Measurements from ENCODE around the gene MRPL55. TPM values are rescaled to one million over a fixed set of nuclear protein-coding genes. Genes with fewer than 3 reads are reported as not detected.
"Not testable (repeated sequence)": the region's sequence is repeated elsewhere in the genome, so short reads cannot be mapped to it uniquely, and the experiment has no call there.

The MRPL55 gene
- total RNA-seq, 2 experiments from 2014 or later: 75.0 to 82.4 TPM

GRCh38 chr1:228117335-228117734 lies 8.2 kb upstream of the MRPL55 start:
- no peak for DNase-seq
- no peaks in the 10 kb centered on the region for H3K27me3 Mint-ChIP-seq
- peaks cover 6% of the 10 kb centered on the region for H3K9me3 Mint-ChIP-seq
- no peak overlapping the region for H3K4me3 Mint-ChIP-seq
- peaks cover 7% of the 10 kb centered on the region for H3K36me3 Mint-ChIP-seq
- peaks cover 7% of the 10 kb centered on the region for H3K4me1 Mint-ChIP-seq
- H3K27ac Mint-ChIP-seq: no peak overlapping the region

- Mint-ChIP-seq H3K9me3 (peaks cover 6% of the 10 kb centered on the region), H3K4me3 (no peak overlapping the region), H3K27ac (no peak overlapping the region), H3K27me3 (no peaks in the 10 kb centered on the region), H3K36me3 (peaks cover 7% of the 10 kb centered on the region), H3K4me1 (peaks cover 5% of the 10 kb centered on the region)
- no peak for DNase-seq
These were observed 5.7 kb upstream of the MRPL55 start for GRCh38 chr1:228114827-228115226.

- peaks cover 3% of the 10 kb centered on the region for H3K36me3 Mint-ChIP-seq
- no peak overlapping the region for H3K27ac Mint-ChIP-seq
- H3K9me3 Mint-ChIP-seq: peaks cover 2% of the 10 kb centered on the region
- DNase-seq: no peak
- H3K27me3 Mint-ChIP-seq: no peaks in the 10 kb centered on the region
- no peak overlapping the region for H3K4me3 Mint-ChIP-seq
- peaks cover 15% of the 10 kb centered on the region for H3K4me1 Mint-ChIP-seq
These were observed 3.5 kb upstream of the MRPL55 start for GRCh38 chr1:228112617-228113016.

- H3K4me3 Mint-ChIP-seq: no peak overlapping the region
- no peaks in the 10 kb centered on the region for H3K27me3 Mint-ChIP-seq
- H3K9me3 Mint-ChIP-seq: no peaks in the 10 kb centered on the region
- no peak for DNase-seq
- peaks cover 3% of the 10 kb centered on the region for H3K36me3 Mint-ChIP-seq
- peaks cover 15% of the 10 kb centered on the region for H3K4me1 Mint-ChIP-seq
- H3K27ac Mint-ChIP-seq: no peak overlapping the region
These were observed 3.1 kb upstream of the MRPL55 start for GRCh38 chr1:228112167-228112566.

- peaks cover 15% of the 10 kb centered on the region for H3K4me1 Mint-ChIP-seq
- not testable (repeated sequence) for H3K27ac Mint-ChIP-seq, H3K27me3 Mint-ChIP-seq, H3K36me3 Mint-ChIP-seq, H3K4me3 Mint-ChIP-seq, DNase-seq, H3K9me3 Mint-ChIP-seq
These were observed 2.2 kb upstream of the MRPL55 start for GRCh38 chr1:228111315-228111714.

GRCh38 chr1:228110556-228110955 lies 1.5 kb upstream of the MRPL55 start:
- Mint-ChIP-seq H3K4me1 (peaks cover 15% of the 10 kb centered on the region), H3K4me3 (no peak overlapping the region), H3K9me3 (no peaks in the 10 kb centered on the region), H3K36me3 (no peaks in the 10 kb centered on the region), H3K27me3 (no peaks in the 10 kb centered on the region), H3K27ac (no peak overlapping the region)
- DNase-seq: no peak

- no peak for DNase-seq
- Mint-ChIP-seq H3K36me3 (no peaks in the 10 kb centered on the region), H3K27me3 (no peaks in the 10 kb centered on the region), H3K4me1 (peaks cover 15% of the 10 kb centered on the region), H3K27ac (peak overlapping the region; percentile 93), H3K9me3 (no peaks in the 10 kb centered on the region), H3K4me3 (peak overlapping the region; percentile 92)
These were observed 926 bp upstream of the MRPL55 start for GRCh38 chr1:228109962-228110488.

GRCh38 chr1:228108742-228109072 lies 392 bp downstream of the MRPL55 start:
- Mint-ChIP-seq H3K27ac (peak overlapping the region; percentile 93), H3K4me3 (peak overlapping the region; percentile 92), H3K36me3 (peaks cover 2% of the 10 kb centered on the region), H3K27me3 (no peaks in the 10 kb centered on the region), H3K9me3 (no peaks in the 10 kb centered on the region), H3K4me1 (peaks cover 17% of the 10 kb centered on the region)
- DNase-seq: no peak

GRCh38 chr1:228108055-228108690 lies 926 bp downstream of the MRPL55 start:
- no peak for DNase-seq
- Mint-ChIP-seq H3K27me3 (no peaks in the 10 kb centered on the region), H3K36me3 (peaks cover 7% of the 10 kb centered on the region), H3K4me1 (peaks cover 17% of the 10 kb centered on the region), H3K9me3 (no peaks in the 10 kb centered on the region), H3K27ac (peak overlapping the region; percentile 93), H3K4me3 (peak overlapping the region; percentile 92)

GRCh38 chr1:228107636-228108035 lies 1.5 kb downstream of the MRPL55 start:
- DNase-seq: no peak
- Mint-ChIP-seq H3K27me3 (no peaks in the 10 kb centered on the region), H3K4me3 (peak overlapping the region; percentile 92), H3K36me3 (peaks cover 7% of the 10 kb centered on the region), H3K9me3 (no peaks in the 10 kb centered on the region), H3K27ac (peak overlapping the region; percentile 16), H3K4me1 (peaks cover 17% of the 10 kb centered on the region)

- Mint-ChIP-seq H3K4me1 (peaks cover 17% of the 10 kb centered on the region), H3K36me3 (peaks cover 7% of the 10 kb centered on the region), H3K27ac (no peak overlapping the region), H3K27me3 (no peaks in the 10 kb centered on the region), H3K4me3 (no peak overlapping the region), H3K9me3 (no peaks in the 10 kb centered on the region)
- DNase-seq: no peak
These were observed 2.4 kb downstream of the MRPL55 start for GRCh38 chr1:228106800-228107054.

GRCh38 chr1:228105996-228106799 lies 2.9 kb downstream of the MRPL55 start:
- peaks cover 12% of the 10 kb centered on the region for H3K36me3 Mint-ChIP-seq
- no peak for DNase-seq
- no peaks in the 10 kb centered on the region for H3K27me3 Mint-ChIP-seq
- no peak overlapping the region for H3K4me3 Mint-ChIP-seq
- peaks cover 21% of the 10 kb centered on the region for H3K4me1 Mint-ChIP-seq
- peak overlapping the region; percentile 17 for H3K27ac Mint-ChIP-seq
- no peaks in the 10 kb centered on the region for H3K9me3 Mint-ChIP-seq

- H3K27ac Mint-ChIP-seq: no peak overlapping the region
- H3K4me3 Mint-ChIP-seq: no peak overlapping the region
- no peak for DNase-seq
- H3K27me3 Mint-ChIP-seq: no peaks in the 10 kb centered on the region
- H3K36me3 Mint-ChIP-seq: peaks cover 12% of the 10 kb centered on the region
- no peaks in the 10 kb centered on the region for H3K9me3 Mint-ChIP-seq
- peaks cover 21% of the 10 kb centered on the region for H3K4me1 Mint-ChIP-seq
These were observed 3.7 kb downstream of the MRPL55 start for GRCh38 chr1:228105270-228105995.

GRCh38 chr1:228104526-228105269 lies 4.4 kb downstream of the MRPL55 start:
- Mint-ChIP-seq H3K4me3 (peak overlapping the region; percentile 92), H3K27ac (peak overlapping the region; percentile 57), H3K9me3 (no peaks in the 10 kb centered on the region), H3K36me3 (peaks cover 12% of the 10 kb centered on the region), H3K4me1 (peaks cover 15% of the 10 kb centered on the region), H3K27me3 (no peaks in the 10 kb centered on the region)
- DNase-seq: no peak

Measured in activated naive CD8-positive, alpha-beta T cell treated with anti-CD3 and anti-CD28 coated beads for 36 hours (primary cell).